GM21423 (cell line): ENCODE results near the gene TMEM101.
"Not testable (repeated sequence)": the region's sequence is repeated elsewhere in the genome, so short reads cannot be mapped to it uniquely, and the experiment has no call there.

Source experiments
- ATAC-seq: cut with Tn5 transposase; IDR thresholded peaks from one replicate; pipeline ENCODE4 v1.9.1; 2021; ENCODE audit warnings: mild to moderate bottlenecking, moderate library complexity; ENCODE audit not compliant: unreplicated experiment

Gene TMEM101

GRCh38 chr17:43976963-43977837 is 37.6 kb downstream of the TMEM101 start:
- ATAC-seq: no peak

GRCh38 chr17:43975898-43976297 is 38.9 kb downstream of the TMEM101 start:
- ATAC-seq: no peak

- no peak for ATAC-seq
Measured at GRCh38 chr17:43974382-43975266, 40.1 kb downstream of the TMEM101 start.

DNA sequence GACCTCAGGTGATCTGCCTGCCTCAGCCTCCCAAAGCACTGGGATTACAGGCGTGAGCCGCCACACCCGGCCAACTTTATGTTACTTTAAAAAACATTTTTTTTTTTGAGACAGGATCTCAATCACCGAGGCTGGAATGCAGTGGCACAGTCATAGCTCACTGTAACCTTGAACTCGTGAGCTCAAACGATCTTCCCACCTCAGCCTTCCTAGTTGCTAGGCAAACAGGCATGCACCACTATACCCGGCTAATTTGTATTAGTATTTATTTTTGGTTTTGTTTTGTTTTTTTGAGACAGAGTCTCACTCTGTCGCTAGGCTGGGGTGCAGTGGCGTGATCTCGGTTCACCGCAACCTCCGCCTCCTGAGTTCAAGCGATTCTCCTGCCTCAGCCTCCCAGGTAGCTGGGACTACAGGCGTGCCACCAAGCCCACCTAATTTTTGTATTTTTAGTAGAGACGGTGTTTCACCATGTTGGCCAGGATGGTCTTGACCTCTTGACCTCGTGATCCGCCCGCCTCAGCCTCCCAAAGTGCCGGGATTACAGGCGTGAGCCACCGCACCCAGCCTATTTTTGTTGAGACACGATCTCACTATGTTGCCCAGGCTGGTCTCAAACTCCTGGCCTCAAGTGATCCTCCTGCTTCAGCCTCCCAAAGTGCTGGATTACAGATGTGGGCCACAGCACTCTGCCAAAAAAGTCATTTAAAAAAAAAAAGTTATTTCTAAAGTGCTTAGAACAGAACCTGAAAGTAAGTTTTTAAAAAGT is 42.1 kb downstream of the TMEM101 start:
- ATAC-seq: not testable (repeated sequence)

DNA sequence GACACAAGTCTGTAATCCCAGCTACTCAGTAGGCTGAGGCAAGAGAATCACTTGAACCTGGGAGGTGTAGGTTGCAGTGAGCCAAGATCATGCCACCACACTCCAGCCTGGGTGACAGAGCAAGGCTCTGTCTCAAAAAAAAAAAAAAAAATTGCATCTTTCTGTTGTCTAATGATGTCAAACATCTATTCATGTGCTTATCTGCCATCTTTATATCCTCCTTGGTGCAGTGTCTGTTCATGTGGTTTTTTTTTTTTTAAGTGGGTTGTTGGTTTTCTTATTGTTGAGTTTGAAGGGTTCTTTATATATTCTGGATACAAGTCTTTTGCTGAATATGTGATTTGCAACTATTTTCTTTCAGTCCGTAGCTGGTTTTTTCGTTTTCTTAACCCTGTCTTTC is 43.3 kb downstream of the TMEM101 start:
- ATAC-seq: not testable (repeated sequence)

- ATAC-seq: no peak
Measured at GRCh38 chr17:43970366-43970765, 44.4 kb downstream of the TMEM101 start.

DNA sequence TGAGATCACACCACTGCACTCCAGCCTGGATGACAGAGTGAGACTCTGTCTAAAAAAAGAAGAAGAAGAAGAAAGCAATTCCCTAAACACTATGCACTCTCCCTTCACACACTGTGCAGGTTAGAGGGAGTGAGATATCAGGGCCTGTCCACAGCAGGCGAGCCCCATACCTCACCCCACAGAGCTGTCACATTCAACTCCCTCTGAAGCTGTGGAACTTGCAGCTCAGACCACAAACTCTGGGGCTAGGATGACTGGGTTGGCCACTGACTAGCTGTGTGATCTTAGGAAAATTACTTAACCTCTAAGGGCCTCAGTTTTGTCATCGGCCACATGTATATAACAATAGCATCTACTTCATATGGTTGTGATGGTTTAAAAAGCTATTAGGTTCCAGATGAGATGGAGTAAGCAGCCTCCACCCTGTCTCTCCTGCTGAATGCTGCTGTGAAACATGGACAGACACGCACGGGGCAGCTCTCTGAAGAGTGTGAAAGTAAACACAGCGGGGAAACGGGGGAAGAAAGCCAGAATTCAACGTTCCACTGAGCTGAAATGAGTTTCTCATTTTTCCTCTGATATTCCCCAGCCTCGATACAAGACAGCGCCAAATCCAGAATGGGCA is 47.4 kb downstream of the TMEM101 start:
- no peak for ATAC-seq

DNA sequence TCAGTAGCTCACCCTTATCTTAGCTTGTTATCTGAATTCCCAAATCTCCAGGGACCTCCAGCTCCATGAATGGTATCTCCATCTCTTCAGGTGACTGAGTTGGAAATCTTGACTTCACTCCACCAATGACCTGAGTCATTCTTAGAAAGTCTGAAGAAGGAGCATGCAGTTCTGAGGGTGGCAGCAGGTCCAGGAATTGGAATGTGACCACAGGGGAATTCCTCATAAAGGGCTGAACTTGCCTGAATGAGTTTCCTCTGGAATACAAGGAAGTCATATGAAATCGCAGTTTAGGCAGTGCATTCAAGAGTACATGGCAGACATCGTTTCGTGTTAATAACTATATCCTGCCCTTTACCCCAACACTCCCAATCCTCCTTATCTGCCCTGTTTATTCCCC is 48.5 kb downstream of the TMEM101 start:
- ATAC-seq: no peak

DNA sequence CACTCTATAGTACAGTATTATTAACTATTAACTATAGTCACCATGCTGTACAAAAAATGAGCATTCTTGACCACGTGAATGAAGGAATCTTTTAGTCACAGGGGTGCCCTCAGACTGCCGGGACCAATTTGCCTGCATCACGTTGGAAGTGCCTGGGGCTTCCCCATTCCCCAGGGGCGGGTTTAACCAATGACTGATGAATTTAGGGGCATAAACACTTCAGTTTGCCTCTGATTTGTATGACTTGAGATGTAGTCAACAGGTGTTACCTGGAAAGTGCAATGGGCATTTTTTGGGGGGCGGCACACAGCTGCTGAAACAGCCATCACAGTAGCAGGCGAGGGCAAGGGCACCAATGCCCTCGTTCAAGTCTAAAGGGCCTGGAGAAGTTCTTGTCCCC is 52.3 kb downstream of the TMEM101 start:
- no peak for ATAC-seq

GRCh38 chr17:43961954-43962353 is 52.8 kb downstream of the TMEM101 start:
- ATAC-seq: no peak

DNA sequence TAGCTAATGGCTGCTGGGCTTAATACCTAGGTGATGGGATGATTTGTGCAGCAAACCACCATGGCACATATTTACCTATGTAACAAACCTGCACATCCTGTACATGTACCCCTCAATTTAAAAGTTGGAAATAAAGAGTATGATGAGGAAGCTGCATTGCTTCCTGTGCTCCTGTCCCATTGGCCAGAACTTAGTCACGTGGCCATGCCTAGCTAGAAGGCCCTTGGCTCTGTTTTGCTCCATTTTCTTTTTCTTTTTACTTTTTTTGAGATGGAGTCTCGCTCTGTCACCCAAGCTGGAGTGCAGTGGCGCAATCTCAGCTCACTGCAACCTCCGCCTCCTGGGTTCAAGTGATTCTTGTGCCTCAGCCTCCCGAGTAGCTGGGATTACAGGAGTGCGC is 53.5 kb downstream of the TMEM101 start:
- ATAC-seq: not testable (repeated sequence)
